Stimulated activated CD4-positive, alpha-beta T cell treated with anti-CD3 and anti-CD28 coated beads, Interleukin-1b, Interleukin-23, amount 100 ng/mL, for 48 hours (primary cell): ENCODE results near the gene GNAL.

ENCODE experiments used
- DNase-seq: peaks from one replicate; pipeline ENCODE4 v3.0.0-alpha.2; 2020

GNAL gene

DNA sequence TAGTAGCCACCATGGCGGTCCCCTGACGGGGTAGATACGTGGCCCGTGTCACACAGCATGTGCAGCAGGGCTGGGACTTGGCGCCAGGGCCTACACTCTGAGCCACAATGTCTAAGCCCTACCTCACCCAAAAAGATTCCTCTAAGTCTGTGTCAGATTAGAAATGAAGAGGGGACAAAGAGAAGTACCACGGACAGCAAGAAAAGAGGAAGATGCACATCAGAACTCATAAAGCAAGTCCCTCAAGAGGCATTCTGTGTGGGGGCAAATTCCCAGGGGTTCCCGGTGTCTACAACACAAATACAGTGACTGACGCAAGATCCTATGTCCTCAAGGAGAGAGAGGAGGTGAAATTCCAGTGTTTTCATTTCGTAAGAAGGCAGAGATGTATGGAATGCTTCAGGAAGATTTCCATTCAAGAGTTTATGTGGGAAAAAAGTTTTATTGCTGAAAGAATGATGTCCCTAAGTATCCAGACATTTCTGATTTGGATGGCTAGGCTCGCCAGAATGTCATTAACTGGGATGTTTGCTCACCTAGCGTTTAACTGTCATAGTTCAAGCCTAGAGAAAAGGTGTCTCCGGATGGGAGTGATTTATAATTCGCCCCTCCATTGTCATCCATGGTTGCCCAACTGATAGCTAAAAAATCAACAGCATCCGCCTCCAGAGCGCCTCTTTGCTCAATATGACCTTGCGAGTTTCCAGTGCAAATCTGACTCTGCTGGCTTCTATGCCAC is 86.5 kb downstream of the GNAL start:
- no peak for DNase-seq

- no peak for DNase-seq
These were observed 91.0 kb downstream of the GNAL start for GRCh38 chr18:11780042-11780441.

GRCh38 chr18:11783716-11784331 is 94.8 kb downstream of the GNAL start:
- DNase-seq: no peak

DNA sequence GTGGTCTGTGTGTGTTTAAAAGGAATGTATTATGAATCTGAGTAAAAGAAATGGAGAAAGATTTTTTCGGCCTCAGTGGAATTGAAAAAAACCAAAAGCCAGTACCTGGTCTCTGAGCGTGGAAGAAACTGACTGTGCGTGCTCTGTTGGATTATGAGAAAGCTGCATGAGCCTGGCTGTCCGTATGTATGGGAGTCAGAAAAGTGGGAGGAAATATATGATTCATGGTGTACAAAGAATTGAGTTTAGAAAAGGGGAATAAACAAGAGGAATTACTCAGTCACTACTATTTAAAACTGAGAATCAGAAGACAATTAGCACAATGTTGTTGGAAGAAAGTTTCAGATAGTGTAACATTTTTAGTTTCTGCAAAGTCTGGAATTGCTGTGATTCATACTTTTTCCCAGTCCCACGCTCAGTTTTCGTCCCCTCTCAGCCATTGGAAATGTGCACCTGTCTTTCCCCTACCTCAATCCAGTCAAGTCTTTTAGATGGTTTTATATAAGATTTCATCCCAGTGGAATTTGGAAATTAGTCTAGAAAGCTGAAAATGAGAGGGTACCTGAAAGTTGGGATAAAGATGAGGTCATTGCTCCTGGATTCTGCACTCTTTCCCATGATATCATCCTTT is 95.7 kb downstream of the GNAL start:
- no peak for DNase-seq

- no peak for DNase-seq
These were observed 96.5 kb downstream of the GNAL start for GRCh38 chr18:11785444-11786055.

DNA sequence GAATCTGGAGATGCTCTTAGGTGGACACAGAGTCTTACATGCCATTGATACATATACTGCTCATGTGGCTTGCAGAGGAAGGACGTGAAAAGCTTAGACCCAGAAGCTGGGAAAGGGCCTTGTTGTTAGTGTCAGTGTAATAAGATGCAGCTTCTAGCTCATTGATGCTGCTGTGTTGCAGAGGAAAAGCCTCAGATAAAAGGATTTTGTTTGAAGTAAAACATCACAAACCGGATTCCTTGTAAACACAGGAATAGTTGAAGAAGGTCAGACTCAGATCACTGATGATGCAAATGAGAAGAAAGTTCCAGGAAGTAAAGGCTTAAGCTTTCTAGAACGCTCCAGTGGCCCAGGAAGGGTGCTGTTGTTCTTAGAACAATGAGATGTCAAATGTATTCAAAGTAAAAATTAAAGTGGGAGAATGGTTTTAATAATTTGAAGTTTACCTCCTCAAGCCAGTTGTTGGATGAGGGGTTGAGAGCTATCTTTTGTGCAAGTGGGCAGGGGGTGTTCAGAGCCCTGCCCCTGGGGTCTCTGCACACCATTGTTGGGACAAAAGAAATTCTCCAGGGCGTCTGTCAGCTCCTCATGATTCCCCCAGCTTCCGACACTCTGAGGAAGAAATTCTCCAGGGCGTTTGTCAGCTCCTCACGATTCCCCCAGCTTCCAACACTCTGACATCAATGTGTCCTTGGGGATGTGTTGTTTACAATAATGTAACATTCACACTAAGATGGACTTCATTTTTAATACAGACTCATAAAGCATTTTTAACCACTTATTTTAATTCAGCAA is 100.8 kb downstream of the GNAL start:
- DNase-seq: no peak

- no peak for DNase-seq
These were observed 102.1 kb downstream of the GNAL start for GRCh38 chr18:11791131-11791530.

- DNase-seq: no peak
These were observed 103.6 kb downstream of the GNAL start for GRCh38 chr18:11792632-11793031.

DNA sequence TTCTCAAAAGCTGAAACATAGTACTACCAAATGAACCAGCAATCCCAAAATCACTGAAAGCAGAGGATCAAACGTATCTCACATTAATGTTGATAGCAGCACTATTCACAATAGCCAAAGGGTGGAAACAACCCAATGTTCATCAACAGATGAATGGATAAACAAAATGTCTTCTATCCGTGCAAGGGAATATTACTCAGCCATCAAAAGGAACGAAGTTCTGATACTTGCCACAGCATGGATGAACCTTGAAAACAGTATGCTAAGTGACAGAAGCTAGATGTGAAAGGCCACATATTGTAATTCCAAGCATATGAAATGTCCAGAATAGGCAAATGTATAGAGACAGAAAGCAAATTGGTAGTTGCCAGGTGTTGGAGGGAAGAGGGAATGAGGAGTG is 105.1 kb downstream of the GNAL start:
- DNase-seq: no peak

- no peak for DNase-seq
These were observed 106.9 kb downstream of the GNAL start for GRCh38 chr18:11795916-11796315.

DNA sequence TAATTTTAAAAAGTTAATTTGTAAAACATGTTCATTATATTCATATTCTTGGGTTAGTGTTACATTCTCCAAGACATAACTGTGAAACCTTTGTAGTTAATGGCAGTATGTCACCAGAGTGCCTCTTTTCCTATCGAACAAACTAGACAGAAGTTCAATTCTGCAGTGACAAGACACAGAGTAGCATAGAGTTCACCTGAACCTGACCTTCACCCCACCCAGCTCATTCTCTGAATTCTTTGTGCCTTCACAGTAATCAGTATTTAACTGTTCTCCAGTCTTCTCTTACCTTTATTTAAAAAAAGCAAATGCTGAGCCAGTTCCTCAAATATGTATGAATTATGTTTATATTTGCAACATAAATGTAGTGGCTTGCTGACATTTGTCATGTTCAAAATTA is 109.2 kb downstream of the GNAL start:
- no peak for DNase-seq

- DNase-seq: no peak
These were observed 110.0 kb downstream of the GNAL start for GRCh38 chr18:11799066-11799465.

DNA sequence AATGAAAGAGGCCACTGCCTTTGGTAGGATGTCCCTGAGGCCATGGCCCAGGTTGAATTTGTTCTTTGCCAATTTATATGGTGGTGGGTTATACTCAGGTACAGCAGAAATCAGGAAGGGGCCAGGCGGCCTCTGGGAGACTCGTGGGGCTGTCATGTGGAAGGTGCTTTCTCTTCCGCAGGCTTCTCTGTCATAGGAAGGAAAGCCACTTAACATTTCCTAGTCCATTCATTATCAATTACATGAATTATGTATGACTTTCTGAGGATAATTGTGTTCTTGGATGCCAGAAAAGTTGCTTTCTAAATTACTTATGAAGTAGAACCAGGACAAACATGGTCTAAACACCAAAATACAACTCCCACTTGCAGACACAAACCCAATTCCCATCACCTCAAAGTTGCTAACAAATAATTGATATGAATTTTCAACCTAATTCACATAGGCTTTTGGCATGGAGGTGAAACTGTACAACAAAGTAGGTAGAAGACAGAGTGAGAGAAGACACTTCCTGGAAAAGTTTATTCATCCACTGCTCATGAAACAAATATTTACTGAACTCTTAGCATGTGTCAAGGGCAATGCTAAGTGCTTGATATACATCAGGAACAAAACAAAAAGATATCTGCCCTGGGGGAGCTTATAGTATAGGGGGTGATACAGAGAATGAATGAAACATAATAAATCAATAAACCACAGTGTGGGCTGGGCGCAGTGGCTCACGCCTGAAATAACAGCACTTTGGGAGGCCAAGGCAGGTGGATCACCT is 111.7 kb downstream of the GNAL start:
- no peak for DNase-seq

- no peak for DNase-seq
These were observed 112.5 kb downstream of the GNAL start for GRCh38 chr18:11801573-11801972.

GRCh38 chr18:11802158-11802557 is 113.1 kb downstream of the GNAL start:
- no peak for DNase-seq

DNA sequence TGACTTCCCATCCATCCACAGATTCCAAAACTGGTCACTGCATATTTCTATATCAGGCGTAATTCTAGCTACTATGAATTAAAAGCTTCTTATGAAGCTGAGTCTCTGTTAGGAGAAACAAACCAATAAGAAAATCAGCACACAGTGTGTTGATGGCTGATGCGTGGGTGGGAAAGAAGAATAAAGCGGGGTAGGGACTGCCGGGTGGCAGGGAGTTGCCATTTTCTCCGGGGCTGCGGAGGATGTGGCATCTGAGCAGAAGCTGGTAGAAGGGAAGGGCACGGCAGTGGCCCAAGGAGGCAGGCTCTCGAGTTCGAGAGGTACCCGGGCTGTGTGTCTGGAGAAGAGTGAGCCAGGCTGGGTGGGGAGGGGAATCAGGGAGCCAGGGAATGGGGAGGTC is 113.5 kb downstream of the GNAL start:
- DNase-seq: no peak

DNA sequence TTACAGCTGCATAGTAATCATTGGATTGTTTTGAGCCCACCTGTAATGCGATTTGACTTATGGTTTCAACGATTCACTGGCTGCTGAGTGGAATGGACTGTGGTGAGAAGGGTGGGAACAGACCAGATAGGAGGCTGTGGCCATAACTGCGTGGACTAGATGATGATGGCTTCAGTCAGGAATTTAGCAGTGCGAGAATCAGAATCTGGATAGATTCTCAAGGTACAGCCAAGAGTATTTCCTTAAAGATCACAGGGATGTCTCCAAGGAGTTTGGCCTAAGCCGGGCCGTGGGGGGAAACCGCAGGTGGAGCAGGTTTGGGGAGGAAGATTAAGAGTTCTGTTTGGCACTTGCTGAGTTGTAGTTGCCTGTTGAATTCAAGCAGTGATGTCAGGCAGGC is 118.2 kb downstream of the GNAL start:
- no peak for DNase-seq

GRCh38 chr18:11808001-11808855 is 119.2 kb downstream of the GNAL start:
- DNase-seq: no peak

GRCh38 chr18:11809895-11810294 is 120.8 kb downstream of the GNAL start:
- no peak for DNase-seq

DNA sequence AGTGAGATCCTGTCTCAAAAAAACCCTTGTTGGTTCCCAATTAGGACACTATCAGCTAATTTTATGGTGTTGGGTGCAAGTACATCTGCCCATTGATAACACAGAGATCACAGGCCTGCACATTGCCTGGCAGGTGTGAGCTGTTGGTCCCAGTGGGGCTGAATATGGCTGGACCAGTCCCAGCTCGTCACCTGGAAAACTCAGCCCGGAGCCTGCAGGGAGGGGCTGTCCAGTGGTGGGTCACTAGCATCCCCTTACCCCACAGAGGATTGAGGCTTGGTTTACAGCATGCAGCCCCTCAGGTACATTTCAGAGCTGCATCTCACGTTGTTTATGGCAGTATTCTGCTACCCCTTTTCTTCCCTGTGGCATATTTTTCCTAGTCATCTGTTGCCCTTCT is 121.3 kb downstream of the GNAL start:
- DNase-seq: no peak

DNA sequence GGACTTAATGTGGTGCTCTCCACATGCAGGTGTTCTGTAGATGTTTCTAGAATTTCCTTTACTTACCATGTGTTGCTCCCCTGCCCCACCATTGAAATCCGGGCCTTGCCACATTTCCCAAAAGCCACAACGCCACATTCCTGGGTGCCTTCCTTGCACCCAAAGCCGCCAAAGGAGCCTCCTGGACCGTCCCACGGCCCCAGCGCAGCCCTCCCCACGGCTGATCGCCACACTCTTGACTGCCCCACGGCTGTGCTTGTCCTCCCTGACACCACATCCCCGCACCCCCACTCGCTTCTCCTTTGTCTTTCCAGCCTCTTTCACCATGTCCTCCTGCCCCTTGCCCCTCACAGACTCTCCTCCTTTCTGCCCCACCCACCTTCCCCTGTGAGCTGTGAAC is 121.9 kb downstream of the GNAL start:
- DNase-seq: no peak
